ENCODE measurements around the gene MMP14. TPM values are rescaled to one million over a fixed set of nuclear protein-coding genes. Genes with fewer than 3 reads are reported as not detected.
A peak's percentile ranks its signal among the peaks of the same experiment; 100 is the strongest.
"Not testable (repeated sequence)": the region's sequence is repeated elsewhere in the genome, so short reads cannot be mapped to it uniquely, and the experiment has no call there.

The MMP14 gene
- total RNA-seq, 6 experiments from 2014 or later = 8.7 to 26.0 (median 12.8) TPM

DNA sequence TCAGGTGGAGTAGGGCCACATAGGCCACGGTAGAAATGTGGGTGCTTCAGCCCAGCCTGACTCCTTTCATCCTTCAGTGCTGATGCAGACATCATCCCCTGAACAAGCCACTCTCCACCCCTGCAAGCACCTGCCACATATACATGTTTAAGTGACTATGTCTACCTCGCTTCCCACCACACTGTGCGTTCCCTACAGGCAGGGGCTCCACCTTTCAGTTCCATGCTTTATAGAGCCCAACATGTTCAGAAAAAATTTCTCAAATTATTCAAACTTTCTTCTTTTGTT lies 32.8 kb upstream of the MMP14 start:
- DNase-seq = no peak
- WGBS (ENCODE audit: insufficient coverage, low coverage, low lambda C conversion rate, missing lambda C conversion rate) = 94% methylated on average over 2 of the region's 3 CpGs
- TF ChIP-seq POLR2A (IDR thresholded peaks at IDR 0.05) (no peak), CTCF (IDR thresholded peaks at IDR 0.05) (no peak)
- Histone ChIP-seq H3K4me1 (no peaks in the 10 kb centered on the region), H3K4me3 (no peak overlapping the region), H3K27ac (no peak overlapping the region), H3K9me3 (no peaks in the 10 kb centered on the region), H3K27me3 (no peaks in the 10 kb centered on the region), H3K36me3 (no peaks in the 10 kb centered on the region)
- ATAC-seq = no peak
- intact Hi-C loops (cut with DNase I) = no loop called here

GRCh38 chr14:22805235-22805634 lies 31.1 kb upstream of the MMP14 start:
- H3K4me3 ChIP-seq; H3K4me1 ChIP-seq; H3K9me3 ChIP-seq; H3K27me3 ChIP-seq; H3K36me3 ChIP-seq; DNase-seq; ATAC-seq; intact Hi-C loops (cut with DNase I); H3K27ac ChIP-seq: not testable (repeated sequence)
- WGBS (ENCODE audit: insufficient coverage, low coverage, low lambda C conversion rate, missing lambda C conversion rate) = 76% methylated on average over 4 of the region's 4 CpGs

- Histone ChIP-seq H3K27ac (no peak overlapping the region), H3K36me3 (no peaks in the 10 kb centered on the region), H3K27me3 (no peaks in the 10 kb centered on the region), H3K4me3 (no peak overlapping the region), H3K9me3 (no peaks in the 10 kb centered on the region), H3K4me1 (no peaks in the 10 kb centered on the region)
- DNase-seq (no peak), ATAC-seq (peak in 2 of 4 donors; percentile 28 to 30)
- 58% methylated on average over 8 of the region's 13 CpGs for WGBS (ENCODE audit: insufficient coverage, low coverage, low lambda C conversion rate, missing lambda C conversion rate)
- intact Hi-C loops (cut with DNase I) = no loop called here
- TF ChIP-seq POLR2A (IDR thresholded peaks at IDR 0.05) (no peak), CTCF (IDR thresholded peaks at IDR 0.05) (no peak)
Observed at GRCh38 chr14:22807432-22808087, 28.8 kb upstream of the MMP14 start.

- H3K27ac ChIP-seq = no peak overlapping the region
- no peaks in the 10 kb centered on the region for H3K9me3 ChIP-seq
- ATAC-seq (no peak), DNase-seq (no peak)
- H3K36me3 ChIP-seq = no peaks in the 10 kb centered on the region
- no peak overlapping the region for H3K4me3 ChIP-seq
- H3K4me1 ChIP-seq = no peaks in the 10 kb centered on the region
- H3K27me3 ChIP-seq = no peaks in the 10 kb centered on the region
- 75% methylated on average over 5 of the region's 5 CpGs for WGBS (ENCODE audit: insufficient coverage, low coverage, low lambda C conversion rate, missing lambda C conversion rate)
- TF ChIP-seq CTCF (IDR thresholded peaks at IDR 0.05) (no peak), POLR2A (IDR thresholded peaks at IDR 0.05) (no peak)
- intact Hi-C loops (cut with DNase I) = no loop called here
Observed at GRCh38 chr14:22808388-22809209, 27.8 kb upstream of the MMP14 start.

DNA sequence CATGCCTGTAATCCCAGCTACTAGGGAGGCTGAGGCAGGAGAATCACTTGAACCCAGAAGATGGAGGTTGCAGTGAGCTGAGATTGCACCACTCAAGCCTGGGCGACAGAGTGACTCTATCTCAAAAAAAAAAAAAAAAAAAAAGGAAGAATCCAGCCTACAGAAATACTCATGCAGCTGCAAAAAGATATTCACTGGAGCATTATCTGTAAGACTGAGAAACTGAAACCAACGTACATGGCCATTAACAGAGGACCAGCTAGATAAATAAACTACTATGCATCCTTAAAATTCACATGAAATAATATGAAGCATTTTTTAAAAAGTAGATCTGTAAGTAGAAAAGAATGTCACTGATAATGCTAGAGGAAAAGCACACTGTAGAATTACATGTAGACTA lies 24.7 kb upstream of the MMP14 start:
- Histone ChIP-seq H3K36me3 (no peaks in the 10 kb centered on the region), H3K4me3 (peak overlapping the region in 1 of 3 donors; percentile 7), H3K9me3 (no peaks in the 10 kb centered on the region), H3K27ac (no peak overlapping the region), H3K4me1 (no peaks in the 10 kb centered on the region), H3K27me3 (no peaks in the 10 kb centered on the region)
- no peak for DNase-seq
- WGBS (ENCODE audit: insufficient coverage, low coverage, low lambda C conversion rate, missing lambda C conversion rate) = 15% methylated on average over 2 of the region's 2 CpGs
- peak in 3 of 4 donors; percentile 12 to 29 (median 28) for ATAC-seq
- intact Hi-C loops (cut with DNase I) = no loop called here
- TF ChIP-seq CTCF (IDR thresholded peaks at IDR 0.05) (no peak), POLR2A (IDR thresholded peaks at IDR 0.05) (no peak)
